HEK293 (cell line): ENCODE data around the gene RAB11FIP5.
A peak's percentile ranks its signal among the peaks of the same experiment; 100 is the strongest.

Source experiments
- CTCF ChIA-PET: fragments of 350-600 bp; formaldehyde crosslinking; extraction: SDS; loops from one replicate; lab custom pipeline; 2021; ENCODE audit warnings: antibody characterized with exemption; lab: Yijun Ruan, JAX
- POLR2A ChIA-PET: fragments of 300-600 bp; formaldehyde crosslinking; extraction: SDS; loops from one replicate; lab custom pipeline; 2020; ENCODE audit warnings: antibody characterized with exemption, inconsistent platforms; lab: Yijun Ruan, JAX
- H3K27ac ChIP-seq: fragments of 200-500 bp; sonication (Bioruptor generic); 2 replicates; pipeline ENCODE4 v1.5.1; 2014; ENCODE audit warnings: low read depth, low read length, control low read depth, inconsistent platforms; ENCODE audit errors: extremely low read depth
- H3K36me3 ChIP-seq, 2 experiments: fragments of 200-500 bp in 1 of 2; sonication (Bioruptor generic) in 1 of 2; 1 replicate in 1 of 2; 2 replicates in 1 of 2; pipeline ENCODE4 v1.5.1; 2014 to 2017; ENCODE audit warnings: inconsistent platforms in 2 of 2, low read length in 2 of 2; ENCODE audit not compliant: control insufficient read depth in 2 of 2, insufficient read depth in 1 of 2
- H3K4me1 ChIP-seq: fragments of 200-500 bp; sonication (Bioruptor generic); 2 replicates; pipeline ENCODE4 v1.5.1; 2014; ENCODE audit warnings: mild to moderate bottlenecking, low read length, inconsistent platforms; ENCODE audit not compliant: control insufficient read depth, insufficient read depth
- H3K4me3 ChIP-seq: 2 replicates; pipeline ENCODE4 v1.5.1; 2011; ENCODE audit warnings: low read depth, mild to moderate bottlenecking, control low read depth, low read length, moderate library complexity
- H3K9me3 ChIP-seq: fragments of 200-500 bp; sonication (Bioruptor generic); 2 replicates; pipeline ENCODE4 v1.5.1; 2014; ENCODE audit warnings: low read depth, low read length, inconsistent platforms; ENCODE audit not compliant: control insufficient read depth, insufficient read depth
- GLIS1 ChIP-seq: fragments of 450-650 bp; formaldehyde crosslinking; IDR thresholded peaks from 2 replicates; pipeline ENCODE4 v1.5.1; 2016; ENCODE audit warnings: missing biosample characterization, missing genetic modification characterization
- REPIN1 ChIP-seq: fragments of 450-650 bp; formaldehyde crosslinking; IDR thresholded peaks from 2 replicates; pipeline ENCODE4 v1.5.1; 2017; ENCODE audit warnings: missing biosample characterization, missing genetic modification characterization, low read depth
- SCRT2 ChIP-seq: fragments of 450-650 bp; formaldehyde crosslinking; IDR thresholded peaks from 2 replicates; pipeline ENCODE4 v1.5.1; 2016; ENCODE audit warnings: missing biosample characterization, missing genetic modification characterization
- SP7 ChIP-seq: fragments of 450-650 bp; formaldehyde crosslinking; IDR thresholded peaks from 2 replicates; pipeline ENCODE4 v1.5.1; 2016; ENCODE audit warnings: missing biosample characterization, missing genetic modification characterization
- ZBTB20 ChIP-seq: fragments of 450-650 bp; formaldehyde crosslinking; IDR thresholded peaks from 2 replicates; pipeline ENCODE4 v1.5.1; 2016; ENCODE audit warnings: missing biosample characterization, missing genetic modification characterization
- ZEB2 ChIP-seq: fragments of 450-650 bp; formaldehyde crosslinking; IDR thresholded peaks from 2 replicates; pipeline ENCODE4 v1.5.1; 2016; ENCODE audit warnings: missing biosample characterization, missing genetic modification characterization
- ZIC2 ChIP-seq: fragments of 450-650 bp; formaldehyde crosslinking; IDR thresholded peaks from 2 replicates; pipeline ENCODE4 v1.5.1; 2016; ENCODE audit warnings: missing biosample characterization, missing genetic modification characterization
- ZNF175 ChIP-seq: fragments of 450-650 bp; formaldehyde crosslinking; IDR thresholded peaks from 2 replicates; pipeline ENCODE4 v1.5.1; 2016; ENCODE audit warnings: missing biosample characterization, missing genetic modification characterization
- ZNF24 ChIP-seq: fragments of 450-650 bp; formaldehyde crosslinking; IDR thresholded peaks from 2 replicates; pipeline ENCODE4 v1.5.1; 2016; ENCODE audit warnings: missing biosample characterization, missing genetic modification characterization
- ZNF335 ChIP-seq: fragments of 450-650 bp; formaldehyde crosslinking; conservative IDR thresholded peaks from 2 replicates; pipeline ENCODE4 v1.5.1; 2016; ENCODE audit warnings: missing biosample characterization, missing genetic modification characterization
- ZNF596 ChIP-seq: fragments of 450-650 bp; IDR thresholded peaks from 2 replicates; pipeline ENCODE4 v1.5.0; 2018; ENCODE audit warnings: missing biosample characterization, mild to moderate bottlenecking, missing genetic modification characterization, moderate library complexity
- ZNF777 ChIP-seq: fragments of 450-650 bp; formaldehyde crosslinking; IDR thresholded peaks from 2 replicates; pipeline ENCODE4 v1.5.1; 2017; ENCODE audit warnings: missing biosample characterization, missing genetic modification characterization, borderline replicate concordance
- ZNF792 ChIP-seq: fragments of 450-650 bp; formaldehyde crosslinking; IDR thresholded peaks from 2 replicates; pipeline ENCODE4 v1.5.1; 2016; ENCODE audit warnings: missing biosample characterization, missing genetic modification characterization
- ZXDB ChIP-seq: fragments of 450-650 bp; formaldehyde crosslinking; IDR thresholded peaks from 2 replicates; pipeline ENCODE4 v1.5.1; 2016; ENCODE audit warnings: missing biosample characterization, missing genetic modification characterization
- TF ChIP-seq, protein P1 (sequence below): fragments of 450-650 bp; formaldehyde crosslinking; IDR thresholded peaks from 2 replicates; pipeline ENCODE4 v1.5.1; 2016; ENCODE audit warnings: missing biosample characterization, missing genetic modification characterization
- TF ChIP-seq, protein P2 (sequence below): fragments of 450-650 bp; formaldehyde crosslinking; IDR thresholded peaks from 2 replicates; pipeline ENCODE4 v1.5.0; 2017; ENCODE audit warnings: missing biosample characterization, missing genetic modification characterization, borderline replicate concordance
- TF ChIP-seq, protein P3 (sequence below): fragments of 450-650 bp; formaldehyde crosslinking; conservative IDR thresholded peaks from 2 replicates; pipeline ENCODE4 v1.5.1; 2016; ENCODE audit warnings: low read depth, missing biosample characterization, missing genetic modification characterization
- TF ChIP-seq, protein P4 (sequence below): fragments of 450-650 bp; formaldehyde crosslinking; IDR thresholded peaks from 2 replicates; pipeline ENCODE4 v1.5.1; 2016; ENCODE audit warnings: missing biosample characterization, missing genetic modification characterization
- TF ChIP-seq, protein P5 (sequence below): fragments of 450-650 bp; formaldehyde crosslinking; IDR thresholded peaks from 2 replicates; pipeline ENCODE4 v1.5.1; 2016; ENCODE audit warnings: missing biosample characterization, missing genetic modification characterization, low read depth

Gene RAB11FIP5, protein sequence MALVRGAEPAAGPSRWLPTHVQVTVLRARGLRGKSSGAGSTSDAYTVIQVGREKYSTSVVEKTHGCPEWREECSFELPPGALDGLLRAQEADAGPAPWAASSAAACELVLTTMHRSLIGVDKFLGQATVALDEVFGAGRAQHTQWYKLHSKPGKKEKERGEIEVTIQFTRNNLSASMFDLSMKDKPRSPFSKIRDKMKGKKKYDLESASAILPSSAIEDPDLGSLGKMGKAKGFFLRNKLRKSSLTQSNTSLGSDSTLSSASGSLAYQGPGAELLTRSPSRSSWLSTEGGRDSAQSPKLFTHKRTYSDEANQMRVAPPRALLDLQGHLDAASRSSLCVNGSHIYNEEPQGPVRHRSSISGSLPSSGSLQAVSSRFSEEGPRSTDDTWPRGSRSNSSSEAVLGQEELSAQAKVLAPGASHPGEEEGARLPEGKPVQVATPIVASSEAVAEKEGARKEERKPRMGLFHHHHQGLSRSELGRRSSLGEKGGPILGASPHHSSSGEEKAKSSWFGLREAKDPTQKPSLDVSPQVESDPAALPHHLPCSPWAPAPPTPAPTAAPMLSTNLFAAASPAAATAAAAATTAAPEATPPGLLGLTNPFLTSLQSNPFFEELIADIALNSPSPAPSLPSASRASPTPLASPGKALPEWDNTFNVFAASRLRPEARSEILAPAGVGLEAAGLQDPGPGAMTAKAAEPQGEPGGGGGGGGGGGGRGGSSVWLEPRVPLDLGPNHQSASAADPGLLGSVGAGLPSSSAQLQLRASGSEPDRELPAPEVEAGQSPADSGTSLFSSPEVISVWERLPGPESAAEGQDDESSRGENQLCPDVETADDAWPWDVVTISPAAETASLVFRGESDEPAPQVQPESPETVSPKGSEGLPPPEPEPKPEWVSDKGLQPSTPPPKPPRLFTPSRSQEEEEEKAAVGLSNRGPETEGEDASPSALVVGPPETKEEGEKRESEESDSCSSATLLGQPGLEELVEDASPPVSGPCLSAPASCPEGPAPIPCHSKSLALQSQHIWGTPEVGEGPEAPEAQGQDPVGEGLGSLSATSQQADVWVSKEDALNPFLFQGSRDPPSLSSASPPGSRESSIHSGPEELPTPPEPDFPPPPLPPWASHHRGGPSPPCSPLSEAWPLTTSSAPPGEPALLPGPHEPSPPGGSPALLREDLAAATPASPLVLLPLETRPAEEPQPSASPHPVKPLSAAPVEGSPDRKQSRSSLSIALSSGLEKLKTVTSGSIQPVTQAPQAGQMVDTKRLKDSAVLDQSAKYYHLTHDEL (N-terminal part only)

DNA sequence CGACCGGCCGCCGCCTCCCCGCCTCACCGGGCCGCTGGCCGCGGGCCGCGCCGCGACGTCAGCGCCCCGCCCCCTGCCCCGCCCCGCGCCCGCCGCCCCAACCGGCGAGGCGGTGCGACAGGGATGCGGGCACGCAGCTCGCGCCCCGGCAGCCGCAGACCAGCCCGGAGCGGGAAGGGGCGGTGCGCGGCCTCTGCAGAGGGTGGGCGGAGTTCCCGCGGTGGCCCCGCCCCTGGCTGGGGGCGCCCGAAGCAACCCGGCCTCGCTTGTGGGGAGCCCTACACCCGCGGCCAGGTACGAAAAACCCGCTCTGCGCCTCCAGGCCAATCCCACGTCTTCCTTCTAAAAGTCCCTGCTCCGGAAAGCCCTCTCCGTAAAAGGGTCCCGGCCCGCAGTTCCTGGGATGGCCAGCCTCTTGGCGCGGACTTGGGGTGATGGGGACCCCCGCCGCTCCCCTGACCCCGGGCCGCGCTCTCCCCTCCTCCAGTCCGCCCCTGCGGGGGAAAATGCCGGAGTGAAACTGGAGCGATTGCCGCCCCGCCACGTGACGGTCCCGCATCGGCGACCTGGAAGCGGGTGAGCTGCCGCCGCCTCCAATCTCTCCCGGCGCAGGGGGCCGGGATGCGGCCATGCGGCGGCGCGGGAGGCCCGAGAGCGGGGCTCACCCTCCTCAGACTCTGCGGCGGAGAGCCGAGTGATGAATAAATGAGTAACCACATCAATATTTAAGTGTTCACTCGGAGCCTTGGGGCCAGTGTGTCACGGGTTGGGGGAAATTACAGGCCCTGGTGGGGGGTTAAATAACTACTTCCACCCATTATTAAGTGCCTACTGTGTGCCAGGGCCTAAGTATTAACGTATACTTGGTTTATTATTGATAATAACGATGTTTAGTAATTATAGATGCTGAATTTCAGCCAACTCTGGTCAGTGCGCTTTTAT, at the start of gene RAB11FIP5:
Gene RAB11FIP5, minus strand, starts transcription at position 36 of the 942 bp plus-strand sequence. CDS start 171 bp downstream, outside the sequence.
- CTCF ChIA-PET: interaction anchor here (0.9 to 1.6 kb wide), 3 partner anchors 27 to 48 kb away, joined by 3 to 16 read pairs (median 3); no protein-coding TSS in a partner anchor
- Histone ChIP-seq H3K36me3 (peaks cover 0 to 4% of the 10 kb centered on the region in 2 experiments; a peak in 1 of 3 replicates), H3K4me1 (peaks cover 17% of the 10 kb centered on the region; the same call in 1 of the 2 replicates), H3K27ac (peak within 1 kb of the TSS; percentile 90), H3K9me3 (no peaks in the 10 kb centered on the region), H3K4me3 (peak within 1 kb of the TSS; percentile 64)
- POLR2A ChIA-PET: interaction anchor here (1.4 to 2.3 kb wide), 2 partner anchors 25 to 42 kb away, joined by 5 to 6 read pairs; partner anchors contain the start of gene SFXN5
- TF ChIP-seq SP7 (tag by site-specific recombination): peak; percentile 63; the same call in 1 of the 2 replicates
- TF ChIP-seq, protein P1, sequence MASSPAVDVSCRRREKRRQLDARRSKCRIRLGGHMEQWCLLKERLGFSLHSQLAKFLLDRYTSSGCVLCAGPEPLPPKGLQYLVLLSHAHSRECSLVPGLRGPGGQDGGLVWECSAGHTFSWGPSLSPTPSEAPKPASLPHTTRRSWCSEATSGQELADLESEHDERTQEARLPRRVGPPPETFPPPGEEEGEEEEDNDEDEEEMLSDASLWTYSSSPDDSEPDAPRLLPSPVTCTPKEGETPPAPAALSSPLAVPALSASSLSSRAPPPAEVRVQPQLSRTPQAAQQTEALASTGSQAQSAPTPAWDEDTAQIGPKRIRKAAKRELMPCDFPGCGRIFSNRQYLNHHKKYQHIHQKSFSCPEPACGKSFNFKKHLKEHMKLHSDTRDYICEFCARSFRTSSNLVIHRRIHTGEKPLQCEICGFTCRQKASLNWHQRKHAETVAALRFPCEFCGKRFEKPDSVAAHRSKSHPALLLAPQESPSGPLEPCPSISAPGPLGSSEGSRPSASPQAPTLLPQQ: peak; percentile 68
- no peak for TF ChIP-seq ZNF175
- TF ChIP-seq GLIS1 (tag by site-specific recombination): peak; percentile 93
- peak; percentile 81 for TF ChIP-seq ZEB2 (tag by site-specific recombination)
- TF ChIP-seq, protein P2, sequence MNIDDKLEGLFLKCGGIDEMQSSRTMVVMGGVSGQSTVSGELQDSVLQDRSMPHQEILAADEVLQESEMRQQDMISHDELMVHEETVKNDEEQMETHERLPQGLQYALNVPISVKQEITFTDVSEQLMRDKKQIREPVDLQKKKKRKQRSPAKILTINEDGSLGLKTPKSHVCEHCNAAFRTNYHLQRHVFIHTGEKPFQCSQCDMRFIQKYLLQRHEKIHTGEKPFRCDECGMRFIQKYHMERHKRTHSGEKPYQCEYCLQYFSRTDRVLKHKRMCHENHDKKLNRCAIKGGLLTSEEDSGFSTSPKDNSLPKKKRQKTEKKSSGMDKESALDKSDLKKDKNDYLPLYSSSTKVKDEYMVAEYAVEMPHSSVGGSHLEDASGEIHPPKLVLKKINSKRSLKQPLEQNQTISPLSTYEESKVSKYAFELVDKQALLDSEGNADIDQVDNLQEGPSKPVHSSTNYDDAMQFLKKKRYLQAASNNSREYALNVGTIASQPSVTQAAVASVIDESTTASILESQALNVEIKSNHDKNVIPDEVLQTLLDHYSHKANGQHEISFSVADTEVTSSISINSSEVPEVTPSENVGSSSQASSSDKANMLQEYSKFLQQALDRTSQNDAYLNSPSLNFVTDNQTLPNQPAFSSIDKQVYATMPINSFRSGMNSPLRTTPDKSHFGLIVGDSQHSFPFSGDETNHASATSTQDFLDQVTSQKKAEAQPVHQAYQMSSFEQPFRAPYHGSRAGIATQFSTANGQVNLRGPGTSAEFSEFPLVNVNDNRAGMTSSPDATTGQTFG: no peak
- no peak for TF ChIP-seq SCRT2 (tag by site-specific recombination)
- TF ChIP-seq REPIN1 (tag by site-specific recombination): no peak
- TF ChIP-seq ZNF777 (tag by site-specific recombination): no peak
- no peak for TF ChIP-seq ZNF24 (tag by site-specific recombination)
- no peak for TF ChIP-seq ZNF596 (tag by site-specific recombination)
- TF ChIP-seq, protein P3, sequence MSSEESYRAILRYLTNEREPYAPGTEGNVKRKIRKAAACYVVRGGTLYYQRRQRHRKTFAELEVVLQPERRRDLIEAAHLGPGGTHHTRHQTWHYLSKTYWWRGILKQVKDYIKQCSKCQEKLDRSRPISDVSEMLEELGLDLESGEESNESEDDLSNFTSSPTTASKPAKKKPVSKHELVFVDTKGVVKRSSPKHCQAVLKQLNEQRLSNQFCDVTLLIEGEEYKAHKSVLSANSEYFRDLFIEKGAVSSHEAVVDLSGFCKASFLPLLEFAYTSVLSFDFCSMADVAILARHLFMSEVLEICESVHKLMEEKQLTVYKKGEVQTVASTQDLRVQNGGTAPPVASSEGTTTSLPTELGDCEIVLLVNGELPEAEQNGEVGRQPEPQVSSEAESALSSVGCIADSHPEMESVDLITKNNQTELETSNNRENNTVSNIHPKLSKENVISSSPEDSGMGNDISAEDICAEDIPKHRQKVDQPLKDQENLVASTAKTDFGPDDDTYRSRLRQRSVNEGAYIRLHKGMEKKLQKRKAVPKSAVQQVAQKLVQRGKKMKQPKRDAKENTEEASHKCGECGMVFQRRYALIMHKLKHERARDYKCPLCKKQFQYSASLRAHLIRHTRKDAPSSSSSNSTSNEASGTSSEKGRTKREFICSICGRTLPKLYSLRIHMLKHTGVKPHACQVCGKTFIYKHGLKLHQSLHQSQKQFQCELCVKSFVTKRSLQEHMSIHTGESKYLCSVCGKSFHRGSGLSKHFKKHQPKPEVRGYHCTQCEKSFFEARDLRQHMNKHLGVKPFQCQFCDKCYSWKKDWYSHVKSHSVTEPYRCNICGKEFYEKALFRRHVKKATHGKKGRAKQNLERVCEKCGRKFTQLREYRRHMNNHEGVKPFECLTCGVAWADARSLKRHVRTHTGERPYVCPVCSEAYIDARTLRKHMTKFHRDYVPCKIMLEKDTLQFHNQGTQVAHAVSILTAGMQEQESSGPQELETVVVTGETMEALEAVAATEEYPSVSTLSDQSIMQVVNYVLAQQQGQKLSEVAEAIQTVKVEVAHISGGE (tag by site-specific recombination): peak; percentile 43
- TF ChIP-seq, protein P4, sequence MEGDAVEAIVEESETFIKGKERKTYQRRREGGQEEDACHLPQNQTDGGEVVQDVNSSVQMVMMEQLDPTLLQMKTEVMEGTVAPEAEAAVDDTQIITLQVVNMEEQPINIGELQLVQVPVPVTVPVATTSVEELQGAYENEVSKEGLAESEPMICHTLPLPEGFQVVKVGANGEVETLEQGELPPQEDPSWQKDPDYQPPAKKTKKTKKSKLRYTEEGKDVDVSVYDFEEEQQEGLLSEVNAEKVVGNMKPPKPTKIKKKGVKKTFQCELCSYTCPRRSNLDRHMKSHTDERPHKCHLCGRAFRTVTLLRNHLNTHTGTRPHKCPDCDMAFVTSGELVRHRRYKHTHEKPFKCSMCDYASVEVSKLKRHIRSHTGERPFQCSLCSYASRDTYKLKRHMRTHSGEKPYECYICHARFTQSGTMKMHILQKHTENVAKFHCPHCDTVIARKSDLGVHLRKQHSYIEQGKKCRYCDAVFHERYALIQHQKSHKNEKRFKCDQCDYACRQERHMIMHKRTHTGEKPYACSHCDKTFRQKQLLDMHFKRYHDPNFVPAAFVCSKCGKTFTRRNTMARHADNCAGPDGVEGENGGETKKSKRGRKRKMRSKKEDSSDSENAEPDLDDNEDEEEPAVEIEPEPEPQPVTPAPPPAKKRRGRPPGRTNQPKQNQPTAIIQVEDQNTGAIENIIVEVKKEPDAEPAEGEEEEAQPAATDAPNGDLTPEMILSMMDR (tag by site-specific recombination): peak; percentile 74
- TF ChIP-seq ZNF335 (tag by site-specific recombination): peak; percentile 64
- TF ChIP-seq ZNF792 (tag by site-specific recombination): peak; percentile 66; the same call in 1 of the 2 replicates
- peak; percentile 45 for TF ChIP-seq ZIC2 (tag by site-specific recombination)
- TF ChIP-seq ZBTB20 (tag by site-specific recombination): peak; percentile 84
- TF ChIP-seq ZXDB: peak; percentile 85
- TF ChIP-seq, protein P5, sequence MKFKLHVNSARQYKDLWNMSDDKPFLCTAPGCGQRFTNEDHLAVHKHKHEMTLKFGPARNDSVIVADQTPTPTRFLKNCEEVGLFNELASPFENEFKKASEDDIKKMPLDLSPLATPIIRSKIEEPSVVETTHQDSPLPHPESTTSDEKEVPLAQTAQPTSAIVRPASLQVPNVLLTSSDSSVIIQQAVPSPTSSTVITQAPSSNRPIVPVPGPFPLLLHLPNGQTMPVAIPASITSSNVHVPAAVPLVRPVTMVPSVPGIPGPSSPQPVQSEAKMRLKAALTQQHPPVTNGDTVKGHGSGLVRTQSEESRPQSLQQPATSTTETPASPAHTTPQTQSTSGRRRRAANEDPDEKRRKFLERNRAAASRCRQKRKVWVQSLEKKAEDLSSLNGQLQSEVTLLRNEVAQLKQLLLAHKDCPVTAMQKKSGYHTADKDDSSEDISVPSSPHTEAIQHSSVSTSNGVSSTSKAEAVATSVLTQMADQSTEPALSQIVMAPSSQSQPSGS (tag by site-specific recombination): 0 out of 2 replicates have a peak, but pooled peaks have one; percentile 46
